Activated T-cell treated with anti-CD3 and anti-CD28 coated beads, Interleukin-2, amount 50 U/mL, for 1 hour (primary cell): ENCODE data around the gene DLD.
"Not testable (repeated sequence)": the region's sequence is repeated elsewhere in the genome, so short reads cannot be mapped to it uniquely, and the experiment has no call there.

Experiments used
- DNase-seq: peaks from one replicate; pipeline ENCODE4 v3.0.0-alpha.2; 2020

DLD gene

GRCh38 chr7:107946451-107946850, 55.5 kb downstream of the DLD start:
- no peak for DNase-seq

GRCh38 chr7:107946881-107947280, 55.9 kb downstream of the DLD start:
- DNase-seq: no peak

GRCh38 chr7:107948645-107949442, 57.9 kb downstream of the DLD start:
- no peak for DNase-seq

GRCh38 chr7:107949443-107949935, 58.5 kb downstream of the DLD start:
- no peak for DNase-seq

GRCh38 chr7:107951172-107951787, 60.3 kb downstream of the DLD start:
- DNase-seq: no peak

- no peak for DNase-seq
Observed at GRCh38 chr7:107951896-107952295, 60.9 kb downstream of the DLD start.

- DNase-seq: no peak
Observed at GRCh38 chr7:107953265-107953923, 62.4 kb downstream of the DLD start.

- DNase-seq: no peak
Observed at GRCh38 chr7:107953924-107954303, 62.9 kb downstream of the DLD start.

- DNase-seq: no peak
Observed at GRCh38 chr7:107955394-107955793, 64.4 kb downstream of the DLD start.

- not testable (repeated sequence) for DNase-seq
Observed at GRCh38 chr7:107956950-107957349, 66.0 kb downstream of the DLD start.

GRCh38 chr7:107957436-107957835, 66.5 kb downstream of the DLD start:
- no peak for DNase-seq

GRCh38 chr7:107958764-107959526, 68.0 kb downstream of the DLD start:
- no peak for DNase-seq

- no peak for DNase-seq
Observed at GRCh38 chr7:107959527-107959898, 68.5 kb downstream of the DLD start.

GRCh38 chr7:107960272-107960671, 69.3 kb downstream of the DLD start:
- no peak for DNase-seq

- no peak for DNase-seq
Observed at GRCh38 chr7:107961405-107961804, 70.4 kb downstream of the DLD start.

GRCh38 chr7:107962817-107963216, 71.8 kb downstream of the DLD start:
- DNase-seq: no peak

- no peak for DNase-seq
Observed at GRCh38 chr7:107964510-107964909, 73.5 kb downstream of the DLD start.

GRCh38 chr7:107966711-107967110, 75.7 kb downstream of the DLD start:
- no peak for DNase-seq

GRCh38 chr7:107967420-107967819, 76.4 kb downstream of the DLD start:
- no peak for DNase-seq

GRCh38 chr7:107968449-107968848, 77.5 kb downstream of the DLD start:
- DNase-seq: no peak

- no peak for DNase-seq
Observed at GRCh38 chr7:107969856-107970255, 78.9 kb downstream of the DLD start.
